Posterior cingulate gyrus (tissue), 11 donors: ENCODE data around the gene HID1.
"Not testable (repeated sequence)": the region's sequence is repeated elsewhere in the genome, so short reads cannot be mapped to it uniquely, and the experiment has no call there.

ENCODE experiments used
- DNase-seq, 10 donors: peaks; one replicate each; pipeline versions ENCODE4 v3.0.0 to v3.0.0-alpha.2; 2020 to 2021; ENCODE audit warnings: mixed read lengths in 3 of 10
- intact Hi-C: fragments of 100-400 bp; cut with DNase I; formaldehyde crosslinking; loops from one replicate; pipeline ENCODE4 v1.15.1; 2023

The HID1 gene, protein sequence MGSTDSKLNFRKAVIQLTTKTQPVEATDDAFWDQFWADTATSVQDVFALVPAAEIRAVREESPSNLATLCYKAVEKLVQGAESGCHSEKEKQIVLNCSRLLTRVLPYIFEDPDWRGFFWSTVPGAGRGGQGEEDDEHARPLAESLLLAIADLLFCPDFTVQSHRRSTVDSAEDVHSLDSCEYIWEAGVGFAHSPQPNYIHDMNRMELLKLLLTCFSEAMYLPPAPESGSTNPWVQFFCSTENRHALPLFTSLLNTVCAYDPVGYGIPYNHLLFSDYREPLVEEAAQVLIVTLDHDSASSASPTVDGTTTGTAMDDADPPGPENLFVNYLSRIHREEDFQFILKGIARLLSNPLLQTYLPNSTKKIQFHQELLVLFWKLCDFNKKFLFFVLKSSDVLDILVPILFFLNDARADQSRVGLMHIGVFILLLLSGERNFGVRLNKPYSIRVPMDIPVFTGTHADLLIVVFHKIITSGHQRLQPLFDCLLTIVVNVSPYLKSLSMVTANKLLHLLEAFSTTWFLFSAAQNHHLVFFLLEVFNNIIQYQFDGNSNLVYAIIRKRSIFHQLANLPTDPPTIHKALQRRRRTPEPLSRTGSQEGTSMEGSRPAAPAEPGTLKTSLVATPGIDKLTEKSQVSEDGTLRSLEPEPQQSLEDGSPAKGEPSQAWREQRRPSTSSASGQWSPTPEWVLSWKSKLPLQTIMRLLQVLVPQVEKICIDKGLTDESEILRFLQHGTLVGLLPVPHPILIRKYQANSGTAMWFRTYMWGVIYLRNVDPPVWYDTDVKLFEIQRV

DNA sequence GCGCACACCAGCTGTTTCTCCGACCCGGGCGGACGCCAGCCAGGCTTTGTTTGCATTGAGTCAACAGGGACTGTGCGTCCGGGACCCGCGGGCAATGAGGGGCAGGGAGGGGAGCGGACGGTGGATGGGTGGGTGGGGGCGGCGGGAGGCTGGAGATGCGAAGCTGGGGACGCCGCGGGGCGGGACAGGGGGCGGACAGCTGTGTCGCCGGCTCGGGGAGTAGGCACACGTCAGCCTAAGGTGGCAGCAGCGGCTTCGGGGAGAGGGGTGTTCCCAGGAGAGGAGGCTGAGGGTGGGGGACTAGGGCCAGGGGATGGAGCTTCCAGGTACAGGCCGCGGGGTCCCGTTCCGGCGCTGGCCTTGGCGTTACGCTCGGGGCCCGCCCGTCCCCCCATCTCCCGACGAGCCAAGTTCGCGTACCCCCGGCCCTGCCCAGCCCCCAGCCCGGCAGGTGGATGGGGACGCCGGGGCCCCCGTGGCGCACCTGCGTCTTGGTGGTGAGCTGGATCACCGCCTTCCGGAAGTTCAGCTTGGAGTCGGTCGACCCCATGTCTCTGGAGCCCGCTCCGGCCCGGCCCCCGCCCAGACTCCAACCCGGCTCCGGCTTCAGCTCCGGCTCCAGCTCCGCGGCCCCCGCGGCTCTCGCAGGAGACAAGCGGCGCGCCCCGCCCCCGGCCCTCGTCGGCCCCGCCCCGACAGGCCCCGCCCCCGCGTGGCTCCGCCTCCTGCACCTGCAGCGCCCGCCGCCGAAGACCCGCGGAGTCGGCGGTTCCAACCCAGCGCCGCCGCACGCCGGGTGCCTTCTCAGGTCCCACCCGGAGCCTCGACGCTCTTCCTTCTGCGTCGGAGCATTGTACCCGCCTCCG lies at the start of gene HID1:
Gene HID1 (minus strand): TSS at position 653 of the 866 bp plus-strand sequence. CDS start 103 bp downstream, at position 550.
- intact Hi-C loops, result no loop called here
- DNase-seq, result peak; percentile 76 to 98 (median 87)

DNA sequence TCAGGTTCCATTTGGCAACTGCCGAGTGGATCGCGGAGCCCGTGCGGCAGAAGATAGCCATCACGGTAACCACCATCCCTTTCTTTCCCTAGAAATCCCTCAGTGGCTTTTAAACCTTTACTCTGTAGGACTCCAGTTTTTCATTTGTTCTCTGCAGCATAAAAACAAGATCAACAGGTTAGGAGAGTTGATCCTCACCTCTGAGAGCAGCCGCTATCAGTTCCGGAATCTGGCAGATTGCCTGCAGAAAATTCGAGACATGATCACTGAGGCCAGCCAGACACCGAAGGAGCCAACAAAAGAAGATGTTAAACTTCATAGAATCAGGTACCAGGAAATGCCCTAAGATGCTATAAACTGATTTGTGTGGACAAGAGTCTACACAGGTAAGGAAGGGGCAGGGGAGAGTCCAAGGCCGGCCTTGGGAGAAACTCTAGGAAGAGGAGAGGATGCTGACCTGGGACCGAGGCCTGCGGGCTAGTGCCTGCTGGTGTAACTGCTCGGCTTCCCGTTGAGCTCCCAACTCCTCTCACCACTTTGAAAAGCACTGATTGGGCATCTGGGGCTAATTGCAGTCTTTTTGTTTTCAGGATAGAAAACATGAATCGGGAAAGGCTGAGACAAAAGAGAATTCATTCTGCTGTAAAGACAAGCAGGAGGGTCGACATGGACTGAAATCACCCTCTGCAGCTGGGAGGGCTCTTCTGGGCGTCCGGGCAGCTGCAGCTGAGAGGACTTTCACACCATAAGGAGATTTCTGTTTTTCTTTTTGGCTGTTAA lies 48.0 kb upstream of the HID1 start:
- peak in 4 of 10 donors; percentile 11 to 91 (median 38) for DNase-seq
- intact Hi-C loops, result no loop called here

DNA sequence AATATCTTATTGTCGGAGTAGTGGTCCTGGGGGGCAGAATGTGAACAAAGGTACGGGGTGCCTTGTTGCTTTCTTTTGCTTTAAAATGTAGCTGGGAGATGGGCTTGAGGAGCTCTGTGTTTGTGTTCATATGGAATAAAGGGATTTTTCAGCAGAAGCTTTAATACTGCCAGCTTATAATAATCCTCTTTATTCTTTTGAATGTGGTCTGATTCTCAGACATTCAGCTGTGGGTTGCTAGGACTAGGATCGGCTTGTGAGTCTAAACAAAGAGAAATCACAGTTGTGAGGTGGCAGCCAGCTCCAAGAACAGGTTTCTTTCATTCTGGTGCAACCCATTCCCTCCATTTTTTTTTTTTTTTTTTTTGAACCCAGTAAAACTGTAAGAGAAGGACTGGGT lies 47.2 kb upstream of the HID1 start:
- DNase-seq, result peak in 1 of 10 donors; percentile 19
- intact Hi-C loops, result no loop called here

DNA sequence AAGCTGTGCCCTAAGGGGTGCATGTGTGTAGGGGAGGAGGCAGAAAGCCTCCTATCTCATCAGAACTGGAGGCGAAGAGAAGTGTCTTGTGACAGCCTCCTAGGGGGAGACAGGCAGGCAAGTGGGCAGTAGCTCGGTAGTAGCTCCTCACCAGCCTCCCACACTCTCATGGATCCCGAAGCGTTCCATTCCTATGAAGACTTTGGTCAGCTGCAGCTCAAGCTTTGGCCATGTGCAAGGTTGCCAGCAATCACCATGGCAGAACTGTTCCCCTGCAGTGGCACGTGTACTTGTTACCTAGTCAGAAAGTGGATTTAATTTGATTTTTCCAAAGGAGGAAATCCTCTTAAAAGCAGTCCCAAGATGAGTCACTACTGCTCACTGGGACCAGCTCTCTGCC lies 46.6 kb upstream of the HID1 start:
- DNase-seq, result peak in 2 of 10 donors; percentile 79 to 82
- intact Hi-C loops, result no loop called here

DNA sequence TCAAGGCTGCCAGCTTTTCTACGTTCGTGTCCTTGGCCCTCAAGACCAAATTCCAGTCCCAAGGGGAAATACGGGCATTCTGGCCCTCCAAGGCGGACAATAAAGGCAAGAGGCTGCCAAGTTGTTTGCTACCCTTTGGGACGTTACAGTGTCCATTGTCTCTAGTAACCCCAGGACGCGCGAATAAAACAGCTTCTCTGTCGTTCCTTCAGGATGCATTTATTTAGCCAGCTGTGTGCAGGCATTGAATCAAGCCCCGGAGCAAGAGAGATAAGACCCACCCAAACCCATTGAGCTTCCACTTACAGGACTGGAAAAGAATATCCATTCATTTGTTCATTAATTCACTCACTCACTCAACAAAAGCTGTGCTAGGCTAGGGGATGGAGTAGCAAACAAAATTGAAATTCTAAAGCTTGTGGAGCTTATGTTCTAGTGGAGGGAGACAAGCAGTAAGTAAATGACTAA lies 40.6 kb upstream of the HID1 start:
- DNase-seq, result no peak
- intact Hi-C loops, result loop anchor here (2.0 kb wide), 1 partner anchor 52 kb away; no protein-coding TSS in a partner anchor

DNA sequence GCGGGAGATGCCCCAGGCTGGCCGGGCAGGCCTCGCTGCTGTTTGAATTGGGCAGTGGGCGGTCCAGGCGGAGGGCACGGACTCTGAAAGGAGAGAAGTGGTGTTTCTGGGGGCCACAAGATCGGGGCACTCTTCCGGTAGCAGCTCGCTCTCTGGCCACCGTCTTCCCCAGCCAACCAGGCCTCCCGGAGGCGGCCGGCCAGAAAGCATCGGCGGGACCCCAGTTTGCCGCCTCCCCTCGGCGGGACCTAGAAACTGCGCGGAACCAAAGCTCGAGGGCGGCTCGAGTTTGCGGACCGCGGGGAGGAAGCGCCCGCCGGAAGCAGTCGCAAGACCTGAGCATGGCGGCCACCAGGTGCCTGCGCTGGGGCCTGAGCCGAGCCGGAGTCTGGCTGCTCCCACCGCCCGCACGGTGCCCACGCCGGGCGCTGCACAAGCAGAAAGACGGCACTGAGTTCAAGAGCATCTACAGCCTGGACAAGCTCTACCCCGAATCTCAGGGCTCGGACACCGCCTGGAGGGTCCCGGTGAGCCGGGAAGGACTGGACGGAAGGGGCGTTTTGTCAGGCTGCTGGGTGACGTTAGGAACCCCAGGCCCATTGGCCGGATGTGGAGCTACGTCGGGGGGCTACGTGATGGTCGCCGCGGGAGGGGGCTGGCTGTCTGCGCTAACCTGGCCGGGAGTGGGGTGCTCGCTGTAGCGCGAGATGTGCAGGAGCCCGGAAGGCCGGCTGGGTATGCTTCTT lies 40.0 kb upstream of the HID1 start, which contains the start of gene MRPL58:
Gene MRPL58 (plus strand): TSS at position 325 of the 746 bp plus-strand sequence. CDS start 17 bp downstream, at position 342.
- DNase-seq, result peak; percentile 75 to 98 (median 86)
- intact Hi-C loops, result loop anchor here (1.0 to 2.0 kb wide), 2 partner anchors 23 to 52 kb away; no protein-coding TSS in a partner anchor

DNA sequence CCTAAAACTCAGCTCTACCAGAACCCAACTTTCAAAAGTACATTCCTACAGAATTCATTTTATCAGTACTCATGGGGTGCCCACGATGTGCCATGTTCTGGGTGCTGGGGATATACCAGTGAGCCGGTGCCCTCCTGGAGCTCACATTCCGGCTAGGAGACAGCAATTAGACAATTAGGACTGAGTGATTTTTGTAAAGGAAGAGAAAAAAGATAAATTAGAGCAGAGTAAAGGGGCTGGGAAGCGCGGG lies 39.5 kb upstream of the HID1 start:
- intact Hi-C loops, result loop anchor here (1.0 to 2.0 kb wide), 2 partner anchors 23 to 51 kb away; no protein-coding TSS in a partner anchor

DNA sequence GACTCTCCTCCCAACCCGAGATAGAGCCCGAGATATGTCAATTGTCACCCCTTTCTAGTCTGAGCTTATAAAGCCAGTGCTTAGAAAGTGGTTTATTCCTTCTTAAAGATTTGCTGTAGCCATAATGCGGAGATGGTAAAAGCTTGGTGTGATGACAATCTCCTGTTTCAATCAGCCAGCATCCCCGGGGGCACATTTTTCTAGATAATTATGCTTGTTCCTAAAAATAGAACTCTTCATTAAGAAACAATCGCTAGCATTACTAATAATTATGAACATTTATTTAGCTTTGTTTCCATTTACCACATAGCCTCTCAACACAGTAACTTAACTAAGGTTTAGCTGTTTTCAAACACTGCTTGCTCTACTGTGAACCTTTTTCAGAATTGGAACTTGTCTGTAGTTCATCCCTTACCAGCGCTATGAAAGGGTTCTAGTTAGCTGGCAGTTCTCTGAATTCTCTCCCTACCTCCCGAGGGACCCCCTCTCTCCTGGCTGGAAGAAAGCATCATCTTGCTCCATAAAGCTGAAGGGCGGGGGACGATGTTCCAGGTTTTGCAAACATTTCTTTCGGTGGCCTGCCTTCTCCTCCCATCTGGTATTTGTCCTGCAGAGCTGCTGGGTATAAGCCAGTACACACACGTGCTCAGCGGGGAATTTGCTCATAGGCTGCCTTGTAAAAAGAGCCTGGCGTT lies 39.0 kb upstream of the HID1 start:
- intact Hi-C loops, result loop anchor here (1.0 to 2.0 kb wide), 3 partner anchors 23 to 51 kb away; no protein-coding TSS in a partner anchor
- DNase-seq, result peak; percentile 40 to 91 (median 66)

More for the DNA sequence above, 39.5 kb upstream of the HID1 start:
- no peak for DNase-seq

DNA sequence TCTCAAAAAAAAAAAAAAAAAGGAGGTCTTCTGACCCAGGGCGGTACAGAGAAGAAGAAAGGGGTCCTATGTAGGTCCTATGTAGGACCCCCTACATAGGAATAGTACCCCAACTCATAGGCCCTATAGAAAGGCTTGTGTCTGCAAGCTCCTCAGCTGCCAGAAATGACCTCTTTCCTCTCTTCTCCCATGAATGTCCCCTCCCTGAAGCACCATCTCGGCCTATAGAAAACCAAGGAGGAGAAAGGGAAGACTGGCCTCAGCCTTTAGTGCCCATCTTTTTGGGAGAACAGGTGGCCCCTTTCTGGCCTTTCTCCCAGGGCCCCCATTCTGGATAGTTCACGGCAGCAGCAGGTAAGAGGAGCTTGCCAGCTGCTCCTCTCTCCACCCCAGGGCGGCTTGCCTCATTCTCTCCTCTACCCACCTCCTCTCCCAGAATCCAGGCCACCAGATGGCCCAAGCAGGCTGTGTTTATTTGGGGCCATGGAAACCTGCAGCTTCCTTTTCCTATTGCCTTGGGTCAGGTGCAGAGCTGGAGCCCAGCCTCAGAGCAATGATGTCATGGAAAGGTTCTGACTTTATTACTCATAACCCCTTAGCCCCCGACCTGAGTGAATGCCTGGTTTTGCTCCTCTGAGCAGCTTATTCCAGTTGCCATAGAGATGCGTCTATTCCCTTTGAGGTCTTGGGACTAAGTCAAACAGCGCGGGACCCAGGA lies 38.3 kb upstream of the HID1 start:
- DNase-seq, result peak in 7 of 10 donors; percentile 50 to 89 (median 61)
- intact Hi-C loops, result loop anchor here (2.0 kb wide), 1 partner anchor 22 kb away; no protein-coding TSS in a partner anchor

DNA sequence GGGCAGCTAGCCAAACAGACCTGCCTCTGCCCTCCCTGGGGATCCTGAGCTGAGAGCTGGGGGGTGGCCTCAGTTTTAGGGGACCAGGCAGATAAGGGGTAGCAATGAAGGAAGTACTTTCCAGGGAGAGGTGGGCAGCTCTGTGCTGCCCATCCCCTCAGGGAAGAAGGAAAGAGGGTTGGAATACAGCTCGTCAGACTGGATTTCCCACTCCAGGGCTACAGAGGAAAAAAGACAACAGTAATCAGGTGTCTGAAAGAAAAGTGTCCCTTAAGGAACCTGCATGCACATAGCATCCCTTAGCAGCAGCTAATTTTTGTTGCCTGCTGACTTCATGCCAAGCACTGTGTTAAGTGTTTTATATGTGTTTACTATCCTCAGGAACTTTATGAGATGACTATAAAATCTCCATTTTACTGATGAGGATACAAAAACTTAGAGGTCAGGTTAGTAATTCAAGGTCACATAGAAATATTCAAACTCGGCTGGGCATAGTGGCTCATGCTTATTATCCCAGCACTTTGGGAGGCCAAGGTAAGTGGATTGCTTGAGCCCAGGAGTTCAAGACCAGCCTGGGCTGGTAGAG lies 36.7 kb upstream of the HID1 start:
- intact Hi-C loops, result no loop called here
- DNase-seq, result peak in 1 of 10 donors; percentile 21

DNA sequence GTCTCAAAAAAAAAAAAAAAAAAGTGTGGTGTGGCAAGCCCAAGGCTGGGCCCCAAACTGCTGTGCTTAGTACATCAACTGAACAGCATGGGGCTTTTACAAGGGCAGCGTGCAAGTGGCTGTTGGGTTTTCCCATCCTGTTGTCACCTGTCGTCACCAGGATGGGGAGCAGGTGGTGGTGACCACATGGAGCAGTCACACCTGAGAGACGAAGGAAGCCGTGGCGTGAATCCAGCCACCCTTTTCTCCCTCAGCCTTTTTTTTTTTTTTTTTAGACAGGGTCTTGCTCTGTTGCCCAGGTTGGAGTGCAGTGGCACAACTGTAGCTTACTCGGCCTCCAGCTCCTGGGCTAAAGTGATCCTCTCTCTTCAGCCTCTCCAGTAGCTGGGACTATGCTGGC lies 35.8 kb upstream of the HID1 start:
- DNase-seq, result peak in 1 of 10 donors; percentile 22
- intact Hi-C loops, result no loop called here

DNA sequence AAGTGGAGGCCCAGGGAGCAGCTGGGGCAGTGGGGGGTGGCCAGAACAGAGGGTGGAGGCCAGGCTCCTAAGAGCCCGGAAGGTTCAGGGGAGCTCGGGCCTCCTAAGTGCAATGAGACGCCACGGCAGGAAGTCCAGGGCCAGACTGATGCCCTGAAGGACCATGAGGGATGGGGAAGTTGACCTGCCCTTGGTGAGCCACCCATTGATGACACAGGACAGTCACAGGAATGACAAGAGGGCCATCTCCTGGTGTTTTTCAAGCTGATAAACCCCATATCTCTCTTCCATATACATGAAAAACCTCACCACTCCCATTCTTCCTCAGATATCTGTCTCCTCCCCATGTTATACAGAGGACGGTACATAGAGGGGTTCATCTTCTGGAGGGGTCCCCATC lies 34.1 kb upstream of the HID1 start:
- peak in 1 of 10 donors; percentile 44 for DNase-seq
- intact Hi-C loops, result no loop called here

DNA sequence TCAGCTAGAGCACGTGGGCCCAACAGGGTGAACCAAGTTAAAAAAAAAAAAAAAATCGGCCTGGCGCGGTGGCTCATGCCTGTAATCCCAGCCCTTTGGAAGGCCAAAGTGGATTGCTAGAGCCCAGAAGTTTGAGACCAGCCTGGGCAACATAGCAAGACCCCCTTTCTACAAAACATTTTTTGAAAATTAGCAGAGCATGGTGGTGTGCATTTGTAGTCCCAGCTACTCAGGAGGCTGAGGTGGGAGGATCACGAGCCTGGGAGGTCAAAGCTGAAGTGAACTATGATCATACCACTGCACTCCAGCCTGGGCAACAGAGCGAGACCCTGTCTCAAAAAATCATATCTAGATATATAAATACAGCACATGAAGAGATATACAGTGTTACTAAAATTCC lies 33.5 kb upstream of the HID1 start:
- peak in 1 of 10 donors; percentile 5 for DNase-seq
- intact Hi-C loops, result not testable (repeated sequence)

DNA sequence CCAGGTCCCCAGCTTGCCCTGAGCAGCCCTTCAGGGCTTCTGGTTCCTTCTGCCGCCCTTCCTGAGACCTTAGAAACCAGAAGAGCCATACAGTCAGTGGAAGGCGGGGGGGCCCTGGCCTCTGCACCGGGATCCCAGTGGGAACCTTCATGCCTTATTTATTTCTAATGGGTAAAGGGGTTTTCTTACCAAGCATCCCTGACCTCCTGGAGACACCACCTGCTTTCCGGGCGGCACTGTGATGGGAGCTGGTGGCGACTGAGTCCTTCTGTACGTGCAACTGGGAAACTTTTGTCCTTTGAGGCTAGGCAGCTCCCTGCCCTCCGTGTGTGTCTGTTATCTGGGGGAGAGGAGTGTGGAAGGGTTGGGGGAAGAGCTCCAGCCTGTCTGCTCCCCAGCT lies 32.7 kb upstream of the HID1 start:
- peak in 1 of 10 donors; percentile 55 for DNase-seq
- intact Hi-C loops, result no loop called here

DNA sequence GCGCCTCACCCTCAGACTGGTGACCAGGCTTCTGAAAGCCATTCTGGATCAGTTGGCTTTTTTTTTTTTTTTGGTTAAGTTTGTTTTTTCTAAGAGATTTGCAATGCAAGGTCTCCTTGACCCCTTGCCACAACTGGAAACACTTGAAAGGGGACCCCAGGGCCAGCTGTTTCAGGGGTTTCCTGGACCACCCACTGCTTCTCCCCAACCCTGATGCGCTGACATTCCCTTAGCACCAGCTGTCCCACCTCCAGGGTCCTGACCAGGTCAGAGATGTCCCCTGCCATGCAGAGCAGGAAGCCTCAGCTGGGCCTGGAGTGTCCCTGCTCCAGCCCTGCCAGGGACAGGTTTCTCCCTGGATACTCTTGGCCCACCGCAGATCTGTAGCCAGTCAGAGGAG lies 31.8 kb upstream of the HID1 start:
- intact Hi-C loops, result no loop called here
- DNase-seq, result no peak

DNA sequence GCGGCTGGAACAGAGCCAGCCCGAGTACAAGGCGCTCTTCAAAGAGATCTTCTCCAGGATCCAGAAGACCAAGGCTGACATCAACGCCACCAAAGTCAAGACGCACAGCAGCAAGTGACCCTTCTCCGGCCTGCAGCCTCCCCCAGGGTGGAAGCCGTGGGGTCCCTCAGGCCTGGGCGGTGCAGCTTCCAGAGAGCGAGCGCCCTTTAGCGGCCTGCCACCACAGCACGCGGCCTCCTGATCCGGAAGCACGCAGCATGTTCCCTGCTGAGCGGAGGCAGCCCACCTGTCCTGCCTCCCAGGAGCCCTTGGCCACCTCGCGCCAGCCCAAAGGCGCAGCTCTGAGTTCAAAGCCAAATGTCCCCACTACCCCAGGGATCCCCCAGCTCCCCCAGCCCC lies 31.4 kb upstream of the HID1 start:
- intact Hi-C loops, result no loop called here
- peak in 1 of 10 donors; percentile 80 for DNase-seq
